Fibroblast of pulmonary artery (primary cell): ENCODE results near the gene P2RY2.

Experiments
- DNase-seq: peaks from one replicate; pipeline ENCODE4 v3.0.0-alpha.2; 2010; ENCODE audit warnings: low read depth
- H3K4me3 ChIP-seq: replicated peaks from 2 replicates; pipeline ENCODE4 v1.5.1; 2011; ENCODE audit warnings: low read depth, mild to moderate bottlenecking, control low read depth, low read length, moderate library complexity
- CTCF ChIP-seq: IDR thresholded peaks from 2 replicates; pipeline ENCODE4 v1.5.1; 2011; ENCODE audit warnings: mild to moderate bottlenecking, control low read depth, low read length, inconsistent platforms; ENCODE audit errors: missing control alignments

The P2RY2 gene

DNA sequence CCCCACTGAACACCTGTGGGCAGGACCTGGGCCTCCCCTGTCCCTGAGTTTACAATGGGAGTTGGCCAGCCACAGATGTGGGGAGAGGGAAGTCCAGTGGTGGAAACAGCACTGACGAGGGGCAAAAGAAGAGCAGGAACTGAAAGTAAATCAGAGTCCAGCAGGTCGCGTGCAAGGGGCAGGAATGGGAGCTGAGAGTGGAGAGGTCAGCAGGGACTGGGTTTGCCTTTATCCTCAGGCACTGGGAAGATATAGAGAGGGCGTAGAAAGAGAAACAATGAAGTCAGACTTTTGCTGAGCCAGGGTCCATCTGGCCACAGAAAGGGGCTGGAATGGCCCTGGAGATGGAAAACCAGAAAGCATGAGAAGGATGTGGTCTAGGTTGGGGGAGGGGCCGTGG, 62.5 kb downstream of the P2RY2 start:
- H3K4me3 ChIP-seq: no peak overlapping the region
- TF ChIP-seq CTCF: no peak
- no peak for DNase-seq

- no peak for DNase-seq
- H3K4me3 ChIP-seq: no peak overlapping the region
- no peak for TF ChIP-seq CTCF
Observed at GRCh38 chr11:73281201-73281741, 63.2 kb downstream of the P2RY2 start.

- no peak for TF ChIP-seq CTCF
- no peak overlapping the region for H3K4me3 ChIP-seq
- no peak for DNase-seq
Observed at GRCh38 chr11:73281796-73282660, 63.9 kb downstream of the P2RY2 start.

DNA sequence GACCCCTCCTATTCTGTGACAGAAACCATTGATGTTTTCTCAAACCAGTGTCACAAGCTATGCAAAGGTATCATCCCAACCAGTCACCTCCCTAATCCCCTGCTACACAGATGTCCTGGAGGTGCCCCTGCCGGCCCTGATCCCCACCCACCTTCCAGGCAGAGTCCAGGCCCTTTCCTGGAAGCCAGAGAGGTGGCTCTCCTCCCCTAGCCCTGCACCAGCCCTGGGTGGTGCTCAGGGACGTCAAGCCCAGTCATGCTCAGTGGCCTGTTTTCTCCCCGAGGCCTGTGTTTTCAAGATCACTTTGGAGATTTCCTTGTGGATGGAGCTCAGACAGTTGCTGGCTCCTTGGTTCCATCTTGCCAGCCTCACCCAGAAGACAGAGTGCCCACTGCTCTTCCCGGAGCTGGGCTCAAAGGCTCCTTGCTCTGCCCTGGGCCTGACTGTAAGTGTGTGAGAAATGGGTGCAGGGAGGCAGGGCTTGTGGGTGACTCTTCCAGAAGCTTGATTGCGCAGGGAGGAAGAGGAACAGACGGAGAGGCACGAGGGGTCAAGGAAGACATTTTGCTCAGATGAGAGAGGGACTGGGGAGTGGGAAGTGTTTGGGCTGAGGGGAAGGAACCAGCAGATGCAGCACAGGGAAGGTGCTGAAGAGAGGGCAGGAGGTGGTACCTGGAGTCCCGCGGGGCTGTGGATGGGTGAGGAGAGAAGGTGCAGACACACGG, 65.4 kb downstream of the P2RY2 start:
- no peak for TF ChIP-seq CTCF
- no peak for DNase-seq
- no peak overlapping the region for H3K4me3 ChIP-seq

DNA sequence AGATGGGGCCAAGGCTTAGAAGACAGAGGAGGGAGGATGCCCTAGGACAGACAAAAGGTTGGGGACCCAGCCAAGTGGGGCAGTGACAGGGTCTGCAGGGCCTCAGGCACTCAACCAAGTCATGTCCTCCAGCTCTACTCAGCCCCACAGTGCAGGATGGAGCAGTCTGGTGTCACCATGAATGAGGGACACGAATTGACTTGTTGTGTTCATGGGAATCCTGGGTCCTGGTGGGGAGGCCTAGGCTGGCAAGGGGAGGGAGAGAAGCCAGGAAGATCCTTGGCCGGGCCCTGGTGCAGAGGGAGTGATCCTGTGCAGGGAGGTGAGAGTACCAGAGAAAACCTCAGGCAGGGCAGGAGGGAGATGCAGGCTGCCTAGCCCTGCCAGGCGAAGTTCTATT, 66.0 kb downstream of the P2RY2 start:
- no peak for DNase-seq
- no peak for TF ChIP-seq CTCF
- no peak overlapping the region for H3K4me3 ChIP-seq

DNA sequence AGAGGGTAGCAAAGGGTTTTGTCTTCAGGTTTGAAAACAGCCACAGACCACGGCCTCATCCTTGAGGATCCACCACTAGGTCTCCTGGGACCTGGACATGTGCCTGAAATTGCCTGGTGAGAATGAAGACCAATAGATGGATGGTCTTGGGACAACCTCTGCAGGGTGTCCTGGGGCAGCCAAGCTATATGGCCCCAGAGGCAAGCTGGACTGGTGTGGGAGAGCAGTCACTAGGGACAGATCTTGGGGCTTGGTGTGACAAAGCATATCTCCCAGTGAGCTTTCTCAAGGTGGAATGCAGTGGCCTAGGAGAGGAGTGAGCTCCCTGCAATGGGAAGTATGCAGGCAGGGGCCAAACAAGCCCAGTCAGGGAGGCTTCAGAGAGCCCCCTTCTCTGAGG, 67.6 kb downstream of the P2RY2 start:
- no peak for TF ChIP-seq CTCF
- no peak overlapping the region for H3K4me3 ChIP-seq
- no peak for DNase-seq
